Measurements from ENCODE around the gene ELP1. TPM values are rescaled to one million over a fixed set of nuclear protein-coding genes. Genes with fewer than 3 reads are reported as not detected.
"Not testable (repeated sequence)": the region's sequence is repeated elsewhere in the genome, so short reads cannot be mapped to it uniquely, and the experiment has no call there.

ELP1 gene
- total and polyA plus RNA-seq, 2 donors: 16.1 to 43.4 TPM

GRCh38 chr9:108850293-108850897, 83.5 kb downstream of the ELP1 start:
- over 99% methylated on average over 3 of the region's 3 CpGs for WGBS

GRCh38 chr9:108848296-108848695, 85.6 kb downstream of the ELP1 start:
- DNase-seq (ENCODE audit: extremely low spot score); H3K36me3 ChIP-seq (ENCODE audit: insufficient read depth); H3K4me1 ChIP-seq (ENCODE audit: insufficient read depth); H3K4me3 ChIP-seq (ENCODE audit: low read depth, low read length); H3K27ac ChIP-seq (ENCODE audit: low read depth): not testable (repeated sequence)
- 96% methylated on average over 8 of the region's 8 CpGs for WGBS

More at GRCh38 chr9:108850293-108850897, 83.5 kb downstream of the ELP1 start:
- no peaks in the 10 kb centered on the region for H3K4me1 ChIP-seq (ENCODE audit: insufficient read depth)
- no peak overlapping the region for H3K27ac ChIP-seq (ENCODE audit: low read depth)
- no peak overlapping the region for H3K4me3 ChIP-seq (ENCODE audit: low read depth, low read length)
- no peak for DNase-seq (ENCODE audit: extremely low spot score)
- H3K36me3 ChIP-seq (ENCODE audit: insufficient read depth): no peaks in the 10 kb centered on the region

GRCh38 chr9:108845947-108846346, 88.0 kb downstream of the ELP1 start:
- Histone ChIP-seq H3K4me1 (ENCODE audit: insufficient read depth) (no peaks in the 10 kb centered on the region), H3K27ac (ENCODE audit: low read depth) (no peak overlapping the region), H3K4me3 (ENCODE audit: low read depth, low read length) (no peak overlapping the region), H3K36me3 (ENCODE audit: insufficient read depth) (no peaks in the 10 kb centered on the region)
- DNase-seq (ENCODE audit: extremely low spot score): no peak
- 91% methylated on average over 2 of the region's 2 CpGs for WGBS

- Histone ChIP-seq H3K27ac (ENCODE audit: low read depth) (no peak overlapping the region), H3K4me1 (ENCODE audit: insufficient read depth) (no peaks in the 10 kb centered on the region), H3K4me3 (ENCODE audit: low read depth, low read length) (no peak overlapping the region), H3K36me3 (ENCODE audit: insufficient read depth) (no peaks in the 10 kb centered on the region)
- 79% methylated on average over 5 of the region's 5 CpGs for WGBS
- no peak for DNase-seq (ENCODE audit: extremely low spot score)
Observed at GRCh38 chr9:108845507-108845906, 88.4 kb downstream of the ELP1 start.

GRCh38 chr9:108844856-108845255, 89.1 kb downstream of the ELP1 start:
- no peaks in the 10 kb centered on the region for H3K36me3 ChIP-seq (ENCODE audit: insufficient read depth)
- H3K4me1 ChIP-seq (ENCODE audit: insufficient read depth): no peaks in the 10 kb centered on the region
- no peak for DNase-seq (ENCODE audit: extremely low spot score)
- WGBS: 59% methylated on average over 2 of the region's 2 CpGs
- H3K4me3 ChIP-seq (ENCODE audit: low read depth, low read length): no peak overlapping the region
- no peak overlapping the region for H3K27ac ChIP-seq (ENCODE audit: low read depth)

GRCh38 chr9:108844391-108844790, 89.5 kb downstream of the ELP1 start:
- no peaks in the 10 kb centered on the region for H3K4me1 ChIP-seq (ENCODE audit: insufficient read depth)
- H3K27ac ChIP-seq (ENCODE audit: low read depth): no peak overlapping the region
- H3K36me3 ChIP-seq (ENCODE audit: insufficient read depth): no peaks in the 10 kb centered on the region
- DNase-seq (ENCODE audit: extremely low spot score): no peak
- no peak overlapping the region for H3K4me3 ChIP-seq (ENCODE audit: low read depth, low read length)
- WGBS: 39% methylated on average over 2 of the region's 2 CpGs

GRCh38 chr9:108842610-108843295, 91.2 kb downstream of the ELP1 start:
- no peaks in the 10 kb centered on the region for H3K36me3 ChIP-seq (ENCODE audit: insufficient read depth)
- 69% methylated on average over 16 of the region's 16 CpGs for WGBS
- DNase-seq (ENCODE audit: extremely low spot score): no peak

GRCh38 chr9:108839561-108839960, 94.4 kb downstream of the ELP1 start:
- not testable (repeated sequence) for H3K4me3 ChIP-seq (ENCODE audit: low read depth, low read length); DNase-seq (ENCODE audit: extremely low spot score); H3K4me1 ChIP-seq (ENCODE audit: insufficient read depth); H3K36me3 ChIP-seq (ENCODE audit: insufficient read depth); H3K27ac ChIP-seq (ENCODE audit: low read depth)
- WGBS: 93% methylated on average over 5 of the region's 5 CpGs

More at GRCh38 chr9:108842610-108843295, 91.2 kb downstream of the ELP1 start:
- H3K4me3 ChIP-seq (ENCODE audit: low read depth, low read length): no peak overlapping the region
- H3K27ac ChIP-seq (ENCODE audit: low read depth): no peak overlapping the region
- H3K4me1 ChIP-seq (ENCODE audit: insufficient read depth): no peaks in the 10 kb centered on the region

GRCh38 chr9:108838017-108838416, 95.9 kb downstream of the ELP1 start:
- Histone ChIP-seq H3K27ac (ENCODE audit: low read depth) (no peak overlapping the region), H3K4me3 (ENCODE audit: low read depth, low read length) (no peak overlapping the region), H3K4me1 (ENCODE audit: insufficient read depth) (no peaks in the 10 kb centered on the region), H3K36me3 (ENCODE audit: insufficient read depth) (no peaks in the 10 kb centered on the region)
- WGBS: 89% methylated on average over 6 of the region's 6 CpGs
- no peak for DNase-seq (ENCODE audit: extremely low spot score)

GRCh38 chr9:108837530-108837929, 96.4 kb downstream of the ELP1 start:
- Histone ChIP-seq H3K4me3 (ENCODE audit: low read depth, low read length) (no peak overlapping the region), H3K36me3 (ENCODE audit: insufficient read depth) (no peaks in the 10 kb centered on the region), H3K27ac (ENCODE audit: low read depth) (no peak overlapping the region), H3K4me1 (ENCODE audit: insufficient read depth) (no peaks in the 10 kb centered on the region)
- no peak for DNase-seq (ENCODE audit: extremely low spot score)
- WGBS: 87% methylated on average over 4 of the region's 4 CpGs

GRCh38 chr9:108836781-108837180, 97.1 kb downstream of the ELP1 start:
- H3K4me3 ChIP-seq (ENCODE audit: low read depth, low read length): no peak overlapping the region
- H3K36me3 ChIP-seq (ENCODE audit: insufficient read depth): no peaks in the 10 kb centered on the region
- no peak for DNase-seq (ENCODE audit: extremely low spot score)
- no peak overlapping the region for H3K27ac ChIP-seq (ENCODE audit: low read depth)
- no peaks in the 10 kb centered on the region for H3K4me1 ChIP-seq (ENCODE audit: insufficient read depth)
- 46% methylated on average over 5 of the region's 5 CpGs for WGBS

GRCh38 chr9:108836319-108836718, 97.6 kb downstream of the ELP1 start:
- Histone ChIP-seq H3K36me3 (ENCODE audit: insufficient read depth) (no peaks in the 10 kb centered on the region), H3K4me1 (ENCODE audit: insufficient read depth) (no peaks in the 10 kb centered on the region), H3K4me3 (ENCODE audit: low read depth, low read length) (no peak overlapping the region), H3K27ac (ENCODE audit: low read depth) (no peak overlapping the region)
- DNase-seq (ENCODE audit: extremely low spot score): no peak
- 78% methylated on average over 9 of the region's 9 CpGs for WGBS

- 90% methylated on average over 7 of the region's 7 CpGs for WGBS
- Histone ChIP-seq H3K4me1 (ENCODE audit: insufficient read depth) (no peaks in the 10 kb centered on the region), H3K27ac (ENCODE audit: low read depth) (no peak overlapping the region), H3K36me3 (ENCODE audit: insufficient read depth) (no peaks in the 10 kb centered on the region), H3K4me3 (ENCODE audit: low read depth, low read length) (no peak overlapping the region)
- DNase-seq (ENCODE audit: extremely low spot score): no peak
Observed at GRCh38 chr9:108835831-108836230, 98.1 kb downstream of the ELP1 start.

- Histone ChIP-seq H3K27ac (ENCODE audit: low read depth) (no peak overlapping the region), H3K4me3 (ENCODE audit: low read depth, low read length) (no peak overlapping the region), H3K4me1 (ENCODE audit: insufficient read depth) (no peaks in the 10 kb centered on the region), H3K36me3 (ENCODE audit: insufficient read depth) (no peaks in the 10 kb centered on the region)
- no peak for DNase-seq (ENCODE audit: extremely low spot score)
- 80% methylated on average over 4 of the region's 4 CpGs for WGBS
Observed at GRCh38 chr9:108834959-108835665, 98.8 kb downstream of the ELP1 start.
